SK-N-SH (cell line): ENCODE measurements around the gene NEU2. TPM values are rescaled to one million over a fixed set of nuclear protein-coding genes. Genes with fewer than 3 reads are reported as not detected.

Experiments
- CTCF ChIA-PET: fragments of 300-600, 350-600 bp; formaldehyde crosslinking; extraction: SDS; loops from one replicate; lab custom pipeline; 2021; lab: Yijun Ruan, JAX
- POLR2A ChIA-PET: fragments of 350-600 bp; sonication (Branson Sonifier 250); formaldehyde crosslinking; extraction: SDS; loops from one replicate; lab custom pipeline; 2020; ENCODE audit warnings: antibody characterized with exemption, inconsistent platforms; lab: Yijun Ruan, JAX
- DNase-seq: peaks from one replicate; pipeline ENCODE4 v3.0.0; 2012
- H2AFZ ChIP-seq: fragments of 200-600 bp; sonication (generic); 2 replicates; pipeline ENCODE4 v1.8.1; 2016; ENCODE audit warnings: antibody characterized with exemption, mild to moderate bottlenecking, low read depth
- H3F3A ChIP-seq: fragments of 200-600 bp; sonication (generic); replicated peaks from 2 replicates; pipeline ENCODE3; 2016; ENCODE audit warnings: antibody characterized with exemption, mild to moderate bottlenecking; ENCODE audit not compliant: insufficient read depth
- H3K27ac ChIP-seq, 2 experiments: fragments of 200-500 bp in 1 of 2; fragments of 200-600 bp in 1 of 2; sonication (Bioruptor generic) in 1 of 2; sonication (generic), shearing (Covaris generic) in 1 of 2; 2 replicates each; pipeline versions ENCODE4 v1.5.1 to v1.6.1; 2014 to 2016; ENCODE audit warnings: low read depth in 2 of 2, inconsistent platforms in 1 of 2, low read length in 1 of 2, mild to moderate bottlenecking in 1 of 2, mixed read lengths in 1 of 2
- H3K27me3 ChIP-seq: fragments of 200-600 bp; sonication (generic), shearing (Covaris generic); 2 replicates; pipeline ENCODE4 v1.6.1; 2016; ENCODE audit warnings: mixed run types; ENCODE audit not compliant: insufficient read depth
- H3K36me3 ChIP-seq, 2 experiments: fragments of 200-500 bp in 1 of 2; fragments of 200-600 bp in 1 of 2; sonication (Bioruptor generic) in 1 of 2; sonication (generic) in 1 of 2; replicated peaks in 1 of 2; 2 replicates each; pipeline versions ENCODE3 to v1.5.1; 2014 to 2016; ENCODE audit warnings: low read length in 1 of 2, mild to moderate bottlenecking in 1 of 2; ENCODE audit not compliant: insufficient read depth in 2 of 2, control insufficient read depth in 1 of 2
- H3K4me1 ChIP-seq, 2 experiments: fragments of 200-500 bp in 1 of 2; fragments of 200-600 bp in 1 of 2; sonication (Bioruptor generic) in 1 of 2; sonication (generic), shearing (Covaris generic) in 1 of 2; 2 replicates each; pipeline versions ENCODE4 v1.5.1 to v1.6.1; 2014 to 2016; ENCODE audit warnings: low read depth in 1 of 2, low read length in 1 of 2, mixed run types in 1 of 2; ENCODE audit not compliant: insufficient read depth in 2 of 2, control insufficient read depth in 1 of 2
- H3K4me2 ChIP-seq: fragments of 200-600 bp; sonication (generic), shearing (Covaris generic); 2 replicates; pipeline ENCODE4 v1.6.1; 2017; ENCODE audit warnings: mixed run types
- H3K4me3 ChIP-seq, 2 experiments: fragments of 200-500 bp in 1 of 2; fragments of 200-600 bp in 1 of 2; sonication (Bioruptor generic) in 1 of 2; sonication (generic), shearing (Covaris generic) in 1 of 2; 2 replicates each; pipeline versions ENCODE4 v1.5.1 to v1.8.1; 2014 to 2016; ENCODE audit warnings: low read depth in 2 of 2, inconsistent platforms in 1 of 2, low read length in 1 of 2, mild to moderate bottlenecking in 1 of 2, mixed read lengths in 1 of 2, moderate library complexity in 1 of 2
- H3K79me2 ChIP-seq: fragments of 200-600 bp; sonication (generic); 2 replicates; pipeline ENCODE4 v1.8.1; 2017; ENCODE audit warnings: mild to moderate bottlenecking; ENCODE audit not compliant: insufficient read depth
- H3K9ac ChIP-seq: fragments of 200-600 bp; sonication (generic); 2 replicates; pipeline ENCODE4 v1.6.1; 2017; ENCODE audit warnings: mixed run types
- H3K9me2 ChIP-seq: fragments of 200-600 bp; sonication (generic); 2 replicates; pipeline ENCODE4 v1.6.1; 2017; ENCODE audit warnings: mixed run types
- H3K9me3 ChIP-seq: fragments of 200-600 bp; sonication (generic); 2 replicates; pipeline ENCODE4 v1.6.1; 2017; ENCODE audit warnings: mixed run types, mild to moderate bottlenecking, moderate library complexity
- H4K20me1 ChIP-seq: fragments of 200-600 bp; sonication (generic); 2 replicates; pipeline ENCODE4 v1.6.1; 2017; ENCODE audit warnings: mild to moderate bottlenecking, mixed run types; ENCODE audit not compliant: insufficient read depth
- CHD2 ChIP-seq: fragments of 150-350 bp; IDR thresholded peaks from 2 replicates; pipeline ENCODE4 v1.6.1; 2018; ENCODE audit warnings: low read length; ENCODE audit not compliant: partially characterized antibody
- ELF1 ChIP-seq: IDR thresholded peaks from 2 replicates; pipeline ENCODE4 v1.4.0; 2012
- EP300 ChIP-seq, 2 experiments: IDR thresholded peaks; 2 replicates each; pipeline versions ENCODE4 v1.4.0 to v1.6.1; 2012; ENCODE audit warnings: borderline replicate concordance in 1 of 2, low read depth in 1 of 2, low read length in 1 of 2
- FOSL2 ChIP-seq: IDR thresholded peaks from 2 replicates; pipeline ENCODE4 v1.4.0; 2012; ENCODE audit warnings: low read depth, mild to moderate bottlenecking, moderate library complexity, borderline replicate concordance
- GABPA ChIP-seq: IDR thresholded peaks from 2 replicates; pipeline ENCODE4 v1.4.0; 2012; ENCODE audit warnings: low read depth, mild to moderate bottlenecking
- MAX ChIP-seq: IDR thresholded peaks from 2 replicates; pipeline ENCODE4 v1.4.0; 2012; ENCODE audit warnings: low read depth
- MXI1 ChIP-seq: IDR thresholded peaks from 2 replicates; pipeline ENCODE4 v1.6.1; 2012; ENCODE audit warnings: mild to moderate bottlenecking, low read depth, low read length, improper control_type of control experiment
- NRF1 ChIP-seq: IDR thresholded peaks from 2 replicates; pipeline ENCODE4 v1.6.1; 2012; ENCODE audit warnings: low read depth, mild to moderate bottlenecking, low read length
- PBX3 ChIP-seq: IDR thresholded peaks from 2 replicates; pipeline ENCODE4; 2012
- POLR2AphosphoS5 ChIP-seq: IDR thresholded peaks from 2 replicates; pipeline ENCODE4 v1.6.1; 2012; ENCODE audit warnings: low read depth, low read length
- RAD21 ChIP-seq: IDR thresholded peaks from 2 replicates; pipeline ENCODE4 v1.6.1; 2012; ENCODE audit warnings: mild to moderate bottlenecking, low read length
- RFX5 ChIP-seq: IDR thresholded peaks from 2 replicates; pipeline ENCODE4 v1.6.1; 2012; ENCODE audit warnings: mild to moderate bottlenecking, improper control_type of control experiment, low read length
- RXRA ChIP-seq: IDR thresholded peaks from 2 replicates; pipeline ENCODE4 v1.4.0; 2012; ENCODE audit warnings: low read depth, mild to moderate bottlenecking, borderline replicate concordance
- SMC3 ChIP-seq: IDR thresholded peaks from 2 replicates; pipeline ENCODE4 v1.6.1; 2012; ENCODE audit warnings: low read depth, low read length, improper control_type of control experiment
- TAF1 ChIP-seq: IDR thresholded peaks from 2 replicates; pipeline ENCODE4 v1.6.1; 2012; ENCODE audit warnings: low read depth, mild to moderate bottlenecking, low read length, moderate library complexity, borderline replicate concordance
- TCF12 ChIP-seq: IDR thresholded peaks from 2 replicates; pipeline ENCODE4 v1.4.0; 2012
- USF1 ChIP-seq: IDR thresholded peaks from 2 replicates; pipeline ENCODE4 v1.4.0; 2012; ENCODE audit warnings: low read depth, borderline replicate concordance
- USF2 ChIP-seq: fragments of 150-350 bp; IDR thresholded peaks from 2 replicates; pipeline ENCODE4 v1.6.1; 2017; ENCODE audit warnings: antibody characterized with exemption, low read length, low read depth, borderline replicate concordance
- ZBTB33 ChIP-seq: IDR thresholded peaks from 2 replicates; pipeline ENCODE4 v1.4.0; 2012; ENCODE audit warnings: low read depth, borderline replicate concordance
- WGBS: methylation state at CpG from one replicate; pipeline ENCODE4 v1.1.6; 2017; ENCODE audit warnings: low lambda C conversion rate; 5-methylcytosine and 5-hydroxymethylcytosine counted together
- polyA plus RNA-seq, 3 experiments: library from polyadenylated mRNA; depleted of rRNA; stranded (reverse); fragments of >200 nt; gene quantifications; 2 replicates each; pipeline ENCODE4 v1.2.3, GENCODE V29; 2012

Gene NEU2
- polyA plus RNA-seq, 1 of the 3 experiments (the other 2 are of a cell fraction), result not detected

- CTCF ChIA-PET, result interaction anchor here (1.0 kb wide), 1 partner anchor 29 kb away, joined by 3 read pairs; no protein-coding TSS in a partner anchor
- Histone ChIP-seq H3K4me2 (no peak overlapping the region), H3K27me3 (no peaks in the 10 kb centered on the region), H3K9ac (no peak overlapping the region), H3K9me2 (no peaks in the 10 kb centered on the region), H2AFZ (no peak overlapping the region), H3K9me3 (no peaks in the 10 kb centered on the region), H3F3A (no peaks in the 10 kb centered on the region), H3K4me1 (no peaks in the 10 kb centered on the region), H4K20me1 (no peaks in the 10 kb centered on the region), H3K79me2 (no peaks in the 10 kb centered on the region), H3K36me3 (no peaks in the 10 kb centered on the region), H3K27ac (no peak overlapping the region), H3K4me3 (no peak overlapping the region)
- POLR2A ChIA-PET, result no interaction called here
- DNase-seq, result no peak
- TF ChIP-seq ELF1 (no peak), NRF1 (no peak), MXI1 (no peak), TCF12 (no peak), POLR2AphosphoS5 (no peak), PBX3 (no peak), TAF1 (no peak), RFX5 (no peak), RXRA (no peak)
- WGBS, result 67% methylated on average over 6 of the region's 9 CpGs
Measured at GRCh38 chr2:233010569-233011267, 21.8 kb upstream of the NEU2 start.

- Histone ChIP-seq H3K4me3 (no peak overlapping the region), H3K4me1 (no peaks in the 10 kb centered on the region), H3K9me3 (no peaks in the 10 kb centered on the region), H3K9me2 (no peaks in the 10 kb centered on the region), H3K4me2 (no peak overlapping the region), H3K9ac (no peak overlapping the region), H2AFZ (no peak overlapping the region), H3K27me3 (no peaks in the 10 kb centered on the region), H3K79me2 (no peaks in the 10 kb centered on the region), H3K36me3 (no peaks in the 10 kb centered on the region), H3K27ac (no peak overlapping the region), H3F3A (no peaks in the 10 kb centered on the region), H4K20me1 (no peaks in the 10 kb centered on the region)
- TF ChIP-seq ZBTB33, result no peak
- TF ChIP-seq GABPA, result no peak
- TF ChIP-seq MAX, result no peak
- no peak for TF ChIP-seq RAD21
- no peak for TF ChIP-seq USF1
- TF ChIP-seq SMC3, result no peak
- no peak for TF ChIP-seq PBX3
- no peak for TF ChIP-seq EP300 (IDR thresholded peaks at IDR 0.05; ENCODE audit: borderline replicate concordance in 1 of 2, low read depth in 1 of 2, low read length in 1 of 2)
- TF ChIP-seq USF2, result no peak
- no peak for TF ChIP-seq CHD2
- TF ChIP-seq POLR2AphosphoS5, result no peak
- TF ChIP-seq FOSL2, result no peak
- 74% methylated on average over 6 of the region's 6 CpGs for WGBS
- ChIA-PET POLR2A (no interaction called here), CTCF (interaction anchor here (1.0 to 1.2 kb wide), 3 partner anchors 10 to 30 kb away, joined by 3 to 4 read pairs (median 3); no protein-coding TSS in a partner anchor)
- no peak for DNase-seq
Measured at GRCh38 chr2:233011268-233011650, 21.2 kb upstream of the NEU2 start.
